AG04449 (cell line): ENCODE measurements around the gene UFD1.
A peak's percentile ranks its signal among the peaks of the same experiment; 100 is the strongest.
"Not testable (repeated sequence)": the region's sequence is repeated elsewhere in the genome, so short reads cannot be mapped to it uniquely, and the experiment has no call there.

Experiments
- CTCF ChIA-PET: fragments of 350-600 bp; formaldehyde crosslinking; extraction: SDS; loops from one replicate; lab custom pipeline; 2021; ENCODE audit warnings: antibody characterized with exemption; lab: Yijun Ruan, JAX
- POLR2A ChIA-PET: fragments of 400-600, 350-600 bp; formaldehyde crosslinking; extraction: SDS; loops from one replicate; lab custom pipeline; 2020; ENCODE audit warnings: antibody characterized with exemption, inconsistent platforms; lab: Yijun Ruan, JAX
- DNase-seq: peaks from one replicate; pipeline ENCODE4 v3.0.0-alpha.2; 2010; ENCODE audit warnings: low read depth, low spot score
- H3K4me3 ChIP-seq: 2 replicates; pipeline ENCODE4 v1.5.1; 2011; ENCODE audit warnings: low read depth, mild to moderate bottlenecking, control low read depth, low read length
- CTCF ChIP-seq: IDR thresholded peaks from one replicate; pipeline ENCODE4 v1.5.1; 2011; ENCODE audit warnings: mild to moderate bottlenecking, moderate library complexity, low read length, control low read depth, inconsistent platforms; ENCODE audit not compliant: insufficient read depth; ENCODE audit errors: missing control alignments

The UFD1 gene

GRCh38 chr22:19440411-19441195 is 38.4 kb downstream of the UFD1 start:
- H3K4me3 ChIP-seq, result no peak overlapping the region
- ChIA-PET POLR2A (no interaction called here), CTCF (no interaction called here)
- no peak for DNase-seq
- TF ChIP-seq CTCF, result no peak

DNA sequence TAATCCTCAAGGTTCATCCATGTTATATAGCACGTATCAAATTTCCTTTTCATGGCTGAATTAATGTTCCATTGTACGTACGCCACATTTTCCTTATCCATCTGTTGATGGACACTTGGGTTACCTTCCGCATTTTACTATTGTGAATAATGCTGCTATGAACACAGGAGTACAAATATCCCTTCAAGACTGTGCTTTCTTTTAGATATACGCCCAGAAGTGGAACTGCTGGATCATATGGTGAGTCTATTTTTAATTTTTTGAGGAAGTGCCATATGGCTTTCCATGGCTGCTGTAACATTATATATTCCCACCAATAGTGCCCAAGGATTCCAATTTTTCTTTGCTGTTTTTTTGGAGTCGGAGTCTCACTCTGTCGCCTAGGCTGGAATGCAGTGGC is 40.7 kb downstream of the UFD1 start:
- POLR2A ChIA-PET, result interaction anchor here (0.6 kb wide), 1 partner anchor 48 kb away, joined by 3 read pairs; no protein-coding TSS in a partner anchor

DNA sequence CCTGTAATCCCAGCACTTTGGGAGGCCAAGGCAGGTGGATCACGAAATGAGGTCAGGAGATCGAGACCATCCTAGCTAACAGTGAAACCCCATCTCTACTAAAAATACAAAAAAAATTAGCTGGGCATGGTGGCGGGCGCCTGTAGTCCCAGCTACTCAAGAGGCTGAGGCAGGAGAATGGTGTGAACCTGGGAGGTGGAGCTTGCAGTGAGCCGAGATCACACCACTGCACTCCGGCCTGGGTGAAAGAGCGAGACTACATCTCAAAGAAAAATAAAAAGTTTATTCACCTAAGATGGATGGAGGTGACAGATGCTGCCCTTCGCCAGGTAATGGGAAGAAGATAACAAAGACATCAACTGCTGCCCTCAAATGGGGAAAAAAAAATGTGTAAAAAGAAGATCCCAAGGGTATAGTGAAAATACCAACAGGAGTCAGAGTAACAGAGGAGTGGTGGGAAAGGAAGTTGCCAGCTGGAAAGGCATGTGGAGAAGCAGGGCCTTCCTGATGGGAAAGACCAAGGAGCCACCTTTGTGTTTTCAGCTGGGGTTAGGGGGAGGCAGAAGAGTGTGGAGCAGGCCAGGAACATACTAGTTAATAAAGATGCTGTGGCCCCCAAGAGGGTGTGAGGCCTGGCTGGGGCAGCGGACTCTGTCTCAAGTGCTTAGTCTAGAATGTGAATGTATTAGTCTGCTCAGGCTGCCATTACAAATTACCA is 42.4 kb downstream of the UFD1 start:
- H3K4me3 ChIP-seq, CTCF ChIA-PET, DNase-seq, POLR2A ChIA-PET: not testable (repeated sequence)

More for the DNA sequence above, 40.7 kb downstream of the UFD1 start:
- TF ChIP-seq CTCF, result no peak
- CTCF ChIA-PET, result no interaction called here
- no peak overlapping the region for H3K4me3 ChIP-seq
- no peak for DNase-seq

GRCh38 chr22:19434829-19435580 is 44.0 kb downstream of the UFD1 start:
- CTCF ChIA-PET, result interaction anchor here (0.9 to 2.1 kb wide), 3 partner anchors 10 to 195 kb away, joined by 3 to 6 read pairs (median 4); partner anchors contain the start of gene C22orf39
- POLR2A ChIA-PET, result no interaction called here
- H3K4me3 ChIP-seq, result no peak overlapping the region
- TF ChIP-seq CTCF, result no peak
- no peak for DNase-seq

GRCh38 chr22:19434401-19434800 is 44.6 kb downstream of the UFD1 start:
- ChIA-PET POLR2A (interaction anchor here (1.0 kb wide), 1 partner anchor 195 kb away, joined by 4 read pairs; no protein-coding TSS in a partner anchor), CTCF (interaction anchor here (0.9 to 2.1 kb wide), 2 partner anchors 11 to 196 kb away, joined by 3 to 6 read pairs; no protein-coding TSS in a partner anchor)
- DNase-seq, result no peak
- TF ChIP-seq CTCF, result no peak
- H3K4me3 ChIP-seq, result no peak overlapping the region

DNA sequence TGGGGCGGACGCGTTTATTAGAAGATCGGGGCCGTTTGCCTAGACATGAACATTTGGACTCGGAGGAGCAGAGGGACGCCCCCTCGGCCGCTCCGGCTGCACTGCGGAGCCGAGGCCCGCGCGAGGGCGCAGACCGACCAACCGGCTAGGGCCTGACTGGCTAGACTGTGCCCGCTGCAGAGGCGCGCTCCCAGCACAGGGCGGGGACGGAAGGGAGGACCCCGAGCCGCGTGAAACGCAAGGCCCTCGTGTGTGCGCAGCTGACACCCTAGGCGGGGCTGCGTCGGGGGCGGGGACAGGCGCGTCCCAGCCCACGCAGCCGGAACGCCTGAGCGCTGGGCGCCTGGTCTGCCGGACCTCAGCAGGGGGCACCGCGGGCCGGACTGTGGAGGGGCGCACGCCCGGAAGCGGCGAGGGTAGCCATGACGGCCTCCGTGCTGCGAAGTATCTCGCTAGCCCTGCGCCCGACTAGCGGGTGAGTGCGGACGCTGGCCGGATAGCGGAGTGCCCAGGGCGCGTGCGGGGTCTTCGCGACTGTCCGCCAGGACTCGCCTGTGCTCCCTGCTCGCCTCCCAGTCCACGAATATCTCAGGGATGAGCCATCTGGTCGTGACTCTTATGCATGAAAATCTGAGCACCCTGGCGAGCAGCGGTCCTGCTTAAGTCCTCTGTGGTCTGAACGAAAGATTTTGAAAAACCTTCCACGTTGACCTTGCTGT is 46.7 kb downstream of the UFD1 start, which contains the start of gene MRPL40:
Gene MRPL40, plus strand, starts transcription at position 413 of the 719 bp plus-strand sequence. Its CDS starts 10 bp downstream, at position 423.
- H3K4me3 ChIP-seq, result peak within 1 kb of the TSS; percentile 91
- ChIA-PET POLR2A (interaction anchor here (0.7 to 1.4 kb wide), 5 partner anchors 12 to 197 kb away, joined by 3 to 6 read pairs (median 4); partner anchors contain the start of genes C22orf39, CDC45 and UFD1), CTCF (interaction anchor here (2.1 kb wide), 1 partner anchor 198 kb away, joined by 6 read pairs; no protein-coding TSS in a partner anchor)
- DNase-seq, result peak; percentile 54
- TF ChIP-seq CTCF, result no peak
